HepG2 (cell line): ENCODE measurements around the gene SMIM1. TPM values are rescaled to one million over a fixed set of nuclear protein-coding genes. Genes with fewer than 3 reads are reported as not detected.

Experiments used
- ATAC-seq: fragments of 200-7000 bp; cut with Tn5 transposase; 3 replicates; pipeline ENCODE4 v1.9.1; 2020; ENCODE audit warnings: mild to moderate bottlenecking, moderate library complexity
- BruUV-seq: library from RNA; stranded (reverse); fragments of 400-500 nt; replicated peaks from 2 replicates; lab custom pipeline; 2021; lab: Mats Ljungman, UMichigan
- CTCF ChIA-PET: fragments of 300-600 bp; formaldehyde crosslinking; extraction: SDS; loops from one replicate; lab custom pipeline; 2021; ENCODE audit warnings: low total read pairs, inconsistent platforms, low intra/inter-chr PET ratio; lab: Yijun Ruan, JAX
- POLR2A ChIA-PET: fragments of 350-600 bp; sonication (Branson Sonifier 250); formaldehyde crosslinking; loops from one replicate; lab custom pipeline; 2020; ENCODE audit warnings: antibody characterized with exemption, inconsistent platforms; lab: Yijun Ruan, JAX
- DNase-seq: peaks from one replicate; pipeline ENCODE4 v3.0.0-alpha.2; 2015; ENCODE audit warnings: low spot score
- FAIRE-seq: peaks from 3 replicates; lab custom pipeline; 2011; peaks lifted over from hg19 to GRCh38; lab: Jason Lieb, UNC
- H2AFZ ChIP-seq: one replicate; pipeline ENCODE4 v1.6.1; 2011; ENCODE audit warnings: low read length, inconsistent platforms
- H3K27ac ChIP-seq: fragments of 300-600 bp; 3 replicates; pipeline ENCODE4 v1.8.0; 2011; ENCODE audit warnings: mixed run types, mild to moderate bottlenecking, mixed read lengths, low read length, inconsistent platforms; ENCODE audit not compliant: insufficient read depth; ENCODE audit errors: extremely low read length
- H3K27me3 ChIP-seq, 2 experiments: fragments of 200-600 bp in 1 of 2; 2 replicates in 1 of 2; 3 replicates in 1 of 2; pipeline versions ENCODE4 v1.6.0 to v1.8.0; 2011; ENCODE audit warnings: low read length in 2 of 2, mild to moderate bottlenecking in 2 of 2, moderate library complexity in 2 of 2, inconsistent platforms in 1 of 2; ENCODE audit not compliant: insufficient read depth in 2 of 2, control insufficient read depth in 1 of 2
- H3K36me3 ChIP-seq, 2 experiments: fragments of 200-600 bp in 1 of 2; replicated peaks in 1 of 2; 2 replicates in 1 of 2; 3 replicates in 1 of 2; pipeline versions ENCODE4 v1.5.1 to v1.8.0; 2011; ENCODE audit warnings: low read length in 2 of 2, inconsistent platforms in 1 of 2; ENCODE audit not compliant: insufficient read depth in 2 of 2, control insufficient read depth in 1 of 2
- H3K4me1 ChIP-seq: 2 replicates; pipeline ENCODE4 v1.5.1; 2012; ENCODE audit warnings: low read length, inconsistent platforms; ENCODE audit not compliant: insufficient read depth
- H3K4me2 ChIP-seq: 2 replicates; pipeline ENCODE4 v1.6.0; 2011; ENCODE audit warnings: low read depth, low read length, inconsistent platforms
- H3K4me3 ChIP-seq, 3 experiments: fragments of 200-600 bp in 1 of 3; sonication (generic), shearing (Covaris generic) in 1 of 3; replicated peaks in 1 of 3; 2 replicates each; pipeline ENCODE4 v1.5.1; 2011 to 2016; ENCODE audit warnings: low read length in 3 of 3, inconsistent platforms in 2 of 3, low read depth in 2 of 3, mild to moderate bottlenecking in 2 of 3, control low read depth in 1 of 3, mixed read lengths in 1 of 3; ENCODE audit not compliant: insufficient read depth in 1 of 3
- H3K79me2 ChIP-seq: one replicate; pipeline ENCODE4 v1.6.1; 2011; ENCODE audit warnings: low read length, inconsistent platforms; ENCODE audit not compliant: insufficient read depth
- H3K9ac ChIP-seq: 2 replicates; pipeline ENCODE4 v1.6.0; 2011; ENCODE audit warnings: mild to moderate bottlenecking, low read depth, low read length, inconsistent platforms; ENCODE audit not compliant: insufficient read depth
- H3K9me3 ChIP-seq: 2 replicates; pipeline ENCODE4 v1.5.1; 2012; ENCODE audit warnings: mild to moderate bottlenecking, low read length
- H4K20me1 ChIP-seq: 2 replicates; pipeline ENCODE4 v1.6.0; 2011; ENCODE audit warnings: inconsistent platforms, mild to moderate bottlenecking, low read length, moderate library complexity; ENCODE audit not compliant: insufficient read depth
- ADNP ChIP-seq: sonication (generic); formaldehyde crosslinking; IDR thresholded peaks from 2 replicates; pipeline ENCODE4 v1.4.0; 2020; ENCODE audit warnings: missing genetic modification reagents
- AGO1 ChIP-seq: fragments of 200-400 bp; formaldehyde crosslinking; IDR thresholded peaks from 2 replicates; pipeline ENCODE4 v1.6.1; 2017; ENCODE audit warnings: mild to moderate bottlenecking, low read depth, low read length, moderate library complexity; ENCODE audit not compliant: poor library complexity, severe bottlenecking
- AGO2 ChIP-seq: fragments of 200-400 bp; formaldehyde crosslinking; optimal IDR thresholded peaks from 2 replicates; pipeline ENCODE3; 2017; ENCODE audit warnings: mild to moderate bottlenecking, low read depth, low read length, moderate library complexity
- ARID5B ChIP-seq: IDR thresholded peaks from 2 replicates; pipeline ENCODE4 v1.4.0; 2020; ENCODE audit warnings: mild to moderate bottlenecking, missing genetic modification reagents
- BRCA1 ChIP-seq: sonication (generic); formaldehyde crosslinking; IDR thresholded peaks from 2 replicates; pipeline ENCODE4 v1.4.0; 2020; ENCODE audit warnings: missing genetic modification reagents
- MED8 ChIP-seq: sonication (generic); formaldehyde crosslinking; IDR thresholded peaks from 2 replicates; pipeline ENCODE4 v1.8.1; 2023; ENCODE audit warnings: mild to moderate bottlenecking, missing genetic modification reagents; ENCODE audit not compliant: insufficient replicate concordance
- PCBP1 ChIP-seq: fragments of 200-400 bp; formaldehyde crosslinking; IDR thresholded peaks from 2 replicates; pipeline ENCODE4 v1.6.1; 2017; ENCODE audit warnings: mild to moderate bottlenecking, low read depth, low read length, borderline replicate concordance
- RBFOX2 ChIP-seq: fragments of 200-400 bp; formaldehyde crosslinking; IDR thresholded peaks from 2 replicates; pipeline ENCODE4 v1.6.1; 2017; ENCODE audit warnings: low read depth, mild to moderate bottlenecking, low read length
- RBM22 ChIP-seq: fragments of 200-400 bp; formaldehyde crosslinking; optimal IDR thresholded peaks from 2 replicates; pipeline ENCODE3; 2017; ENCODE audit warnings: mild to moderate bottlenecking, low read length, moderate library complexity
- RERE ChIP-seq: IDR thresholded peaks from 2 replicates; pipeline ENCODE4 v1.6.1; 2016; ENCODE audit warnings: low read depth, missing genetic modification reagents, missing compliant biosample characterization
- SALL2 ChIP-seq: sonication (generic); formaldehyde crosslinking; IDR thresholded peaks from 2 replicates; pipeline ENCODE4 v1.8.1; 2023; ENCODE audit warnings: mild to moderate bottlenecking, missing genetic modification reagents, inconsistent platforms
- TGIF2 ChIP-seq: IDR thresholded peaks from 2 replicates; pipeline ENCODE4 v1.6.1; 2016; ENCODE audit warnings: control low read depth, missing compliant biosample characterization
- YY1 ChIP-seq: IDR thresholded peaks from 2 replicates; pipeline ENCODE4 v1.6.1; 2011; ENCODE audit warnings: low read length, low read depth, moderate library complexity, mild to moderate bottlenecking; ENCODE audit not compliant: insufficient read depth, insufficient replicate concordance
- ZBTB3 ChIP-seq: sonication (generic); formaldehyde crosslinking; IDR thresholded peaks from 2 replicates; pipeline ENCODE4 v1.4.0; 2020; ENCODE audit warnings: low read depth, mild to moderate bottlenecking, moderate library complexity, missing genetic modification reagents, borderline replicate concordance
- ZBTB7A ChIP-seq: sonication (generic); formaldehyde crosslinking; IDR thresholded peaks from 2 replicates; pipeline ENCODE4 v1.8.0; 2022; ENCODE audit warnings: mild to moderate bottlenecking, missing genetic modification reagents
- ZNF274 ChIP-seq: sonication (generic); formaldehyde crosslinking; IDR thresholded peaks from 2 replicates; pipeline ENCODE4 v1.5.1; 2020; ENCODE audit warnings: mild to moderate bottlenecking, missing genetic modification reagents
- ZNF350 ChIP-seq: sonication (generic); formaldehyde crosslinking; IDR thresholded peaks from 2 replicates; pipeline ENCODE4 v1.4.0; 2020; ENCODE audit warnings: mild to moderate bottlenecking, low read depth, missing genetic modification reagents, borderline replicate concordance
- WGBS: methylation state at CpG from one replicate; pipeline ENCODE4 v1.1.6; 2017; ENCODE audit warnings: low lambda C conversion rate; 5-methylcytosine and 5-hydroxymethylcytosine counted together
- in situ Hi-C: cut with HindIII; loops from 2 replicates; pipeline ENCODE4 v1.10.0; 2017; ENCODE audit warnings: low pct_unique_long_range_greater_than_20kb; ENCODE audit not compliant: extremely low pct_ligation_motif_present
- intact Hi-C: fragments of 100-400 bp; cut with micrococcal nuclease; formaldehyde crosslinking; loops from one replicate; pipeline ENCODE4 v1.10.0; 2022; ENCODE audit not compliant: unreplicated experiment
- polyA plus RNA-seq, 8 experiments: library from polyadenylated mRNA; depleted of rRNA in 3 of 8; stranded (reverse) in 7 of 8; unstranded in 1 of 8; fragments of >200 nt; fragmentation: Illumina TruSeq in 4 of 8; extraction: Trizol in 4 of 8; gene quantifications; 2 replicates each; pipeline versions ENCODE4 v1.2.1 to v1.2.3, GENCODE V29; 2011 to 2016; ENCODE audit warnings: low read depth in 4 of 8, missing spikeins in 1 of 8, mixed read lengths in 1 of 8; ENCODE audit not compliant: insufficient read depth in 1 of 8
- total RNA-seq, 5 experiments: library from RNA; depleted of rRNA; stranded (reverse); fragments of >200 nt; fragmentation: Illumina TruSeq; extraction: Trizol; gene quantifications; 2 replicates each; pipeline ENCODE4 v1.2.3, GENCODE V29; 2016; ENCODE audit warnings: low read depth in 1 of 5

SMIM1 gene
- total and polyA plus RNA-seq, 2 of the 13 experiments (the other 11 are each of a cell fraction or from before 2014, with no cell fraction given): 12.4 to 56.3 TPM

GRCh38 chr1:3780901-3781300 is 8.4 kb downstream of the SMIM1 start:
- no TSS peak for BruUV-seq
- 97% methylated on average over 18 of the region's 21 CpGs for WGBS
- Histone ChIP-seq H3K4me3 (no peak overlapping the region), H3K79me2 (no peaks in the 10 kb centered on the region), H3K27ac (no peak overlapping the region), H3K27me3 (no peaks in the 10 kb centered on the region), H3K9ac (no peak overlapping the region), H3K9me3 (no peaks in the 10 kb centered on the region), H3K4me1 (peaks cover 38% of the 10 kb centered on the region), H3K4me2 (no peak overlapping the region), H4K20me1 (no peaks in the 10 kb centered on the region), H3K36me3 (peaks cover 18 to 47% of the 10 kb centered on the region in 2 experiments), H2AFZ (no peak overlapping the region)
- no peak for DNase-seq
- ChIA-PET POLR2A (no interaction called here), CTCF (no interaction called here)
- intact Hi-C loops: no loop called here
- no peak for FAIRE-seq
- in situ Hi-C loops: no loop called here
- no peak for ATAC-seq
- no peak for TF ChIP-seq ARID5B (CRISPR knock-in tag)
- TF ChIP-seq TGIF2: no peak
- no peak for TF ChIP-seq RERE (CRISPR knock-in tag)
- TF ChIP-seq ZNF274 (CRISPR knock-in tag): no peak
- 0 out of 2 replicates have a peak, but pooled peaks have one; percentile 23 for TF ChIP-seq RBFOX2
- peak; percentile 42 for TF ChIP-seq RBM22
- no peak for TF ChIP-seq PCBP1
- TF ChIP-seq MED8: no peak
- no peak for TF ChIP-seq YY1
- no peak for TF ChIP-seq SALL2 (CRISPR knock-in tag)
- TF ChIP-seq AGO2: peak; percentile 82
- TF ChIP-seq AGO1: peak; percentile 98
- no peak for TF ChIP-seq BRCA1
- no peak for TF ChIP-seq ZBTB7A (CRISPR knock-in tag)
- TF ChIP-seq ZNF350 (CRISPR knock-in tag): no peak
- TF ChIP-seq ZBTB3: no peak
- no peak for TF ChIP-seq ADNP (CRISPR knock-in tag)
